Measurements from ENCODE around the gene ASPG.

Gene ASPG

GRCh38 chr14:104075530-104076151 lies 9.9 kb upstream of the ASPG start:
- in situ Hi-C loops (cut with MboI; ENCODE audit: low sequenced_read_pairs): loop anchor here (5.0 kb wide), 1 partner anchor 572 kb away; no protein-coding TSS in a partner anchor

GRCh38 chr14:104076743-104077142 lies 8.8 kb upstream of the ASPG start:
- in situ Hi-C loops (cut with MboI; ENCODE audit: low sequenced_read_pairs): loop anchor here (5.0 kb wide), 1 partner anchor 571 kb away; no protein-coding TSS in a partner anchor

- in situ Hi-C loops (cut with MboI; ENCODE audit: low sequenced_read_pairs): loop anchor here (5.0 kb wide), 1 partner anchor 569 kb away; no protein-coding TSS in a partner anchor
Observed at GRCh38 chr14:104078031-104078455, 7.5 kb upstream of the ASPG start.

GRCh38 chr14:104080376-104081260 lies 4.9 kb upstream of the ASPG start:
- in situ Hi-C loops (cut with MboI; ENCODE audit: low sequenced_read_pairs): no loop called here

- in situ Hi-C loops (cut with MboI; ENCODE audit: low sequenced_read_pairs): no loop called here
Observed at GRCh38 chr14:104081261-104081835, 4.2 kb upstream of the ASPG start.

GRCh38 chr14:104081951-104082464 lies 3.5 kb upstream of the ASPG start:
- in situ Hi-C loops (cut with MboI; ENCODE audit: low sequenced_read_pairs): no loop called here

GRCh38 chr14:104082807-104083206 lies 2.7 kb upstream of the ASPG start:
- in situ Hi-C loops (cut with MboI; ENCODE audit: low sequenced_read_pairs): no loop called here

- in situ Hi-C loops (cut with MboI; ENCODE audit: low sequenced_read_pairs): no loop called here
Observed at GRCh38 chr14:104084251-104085002, 1.1 kb upstream of the ASPG start.

- in situ Hi-C loops (cut with MboI; ENCODE audit: low sequenced_read_pairs): no loop called here
Observed at GRCh38 chr14:104085889-104086201, 345 bp downstream of the ASPG start.

- in situ Hi-C loops (cut with MboI; ENCODE audit: low sequenced_read_pairs): no loop called here
Observed at GRCh38 chr14:104086210-104086660, 735 bp downstream of the ASPG start.

- in situ Hi-C loops (cut with MboI; ENCODE audit: low sequenced_read_pairs): no loop called here
Observed at GRCh38 chr14:104086661-104087461, 1.4 kb downstream of the ASPG start.

- in situ Hi-C loops (cut with MboI; ENCODE audit: low sequenced_read_pairs): no loop called here
Observed at GRCh38 chr14:104087505-104087904, 2.0 kb downstream of the ASPG start.

GRCh38 chr14:104087981-104088850 lies 2.7 kb downstream of the ASPG start:
- in situ Hi-C loops (cut with MboI; ENCODE audit: low sequenced_read_pairs): no loop called here

- in situ Hi-C loops (cut with MboI; ENCODE audit: low sequenced_read_pairs): no loop called here
Observed at GRCh38 chr14:104090071-104090748, 4.7 kb downstream of the ASPG start.

- in situ Hi-C loops (cut with MboI; ENCODE audit: low sequenced_read_pairs): no loop called here
Observed at GRCh38 chr14:104091061-104091926, 5.8 kb downstream of the ASPG start.

GRCh38 chr14:104091927-104092771 lies 6.6 kb downstream of the ASPG start:
- in situ Hi-C loops (cut with MboI; ENCODE audit: low sequenced_read_pairs): no loop called here

- in situ Hi-C loops (cut with MboI; ENCODE audit: low sequenced_read_pairs): no loop called here
Observed at GRCh38 chr14:104092931-104093365, 7.4 kb downstream of the ASPG start.

Data from HL-60/S4 (cell line).